HepG2 (cell line): ENCODE measurements around the gene HOXC11. TPM values are rescaled to one million over a fixed set of nuclear protein-coding genes. Genes with fewer than 3 reads are reported as not detected.

ENCODE experiments used
- ATAC-seq: fragments of 200-7000 bp; cut with Tn5 transposase; 3 replicates; pipeline ENCODE4 v1.9.1; 2020; ENCODE audit warnings: mild to moderate bottlenecking, moderate library complexity
- BruUV-seq: library from RNA; stranded (reverse); fragments of 400-500 nt; replicated peaks from 2 replicates; lab custom pipeline; 2021; lab: Mats Ljungman, UMichigan
- CTCF ChIA-PET: fragments of 300-600 bp; formaldehyde crosslinking; extraction: SDS; loops from one replicate; lab custom pipeline; 2021; ENCODE audit warnings: low total read pairs, inconsistent platforms, low intra/inter-chr PET ratio; lab: Yijun Ruan, JAX
- POLR2A ChIA-PET: fragments of 350-600 bp; sonication (Branson Sonifier 250); formaldehyde crosslinking; loops from one replicate; lab custom pipeline; 2020; ENCODE audit warnings: antibody characterized with exemption, inconsistent platforms; lab: Yijun Ruan, JAX
- DNase-seq: peaks from one replicate; pipeline ENCODE4 v3.0.0-alpha.2; 2015; ENCODE audit warnings: low spot score
- FAIRE-seq: peaks from 3 replicates; lab custom pipeline; 2011; peaks lifted over from hg19 to GRCh38; lab: Jason Lieb, UNC
- H2AFZ ChIP-seq: one replicate; pipeline ENCODE4 v1.6.1; 2011; ENCODE audit warnings: low read length, inconsistent platforms
- H3K27ac ChIP-seq: fragments of 300-600 bp; 3 replicates; pipeline ENCODE4 v1.8.0; 2011; ENCODE audit warnings: mixed run types, mild to moderate bottlenecking, mixed read lengths, low read length, inconsistent platforms; ENCODE audit not compliant: insufficient read depth; ENCODE audit errors: extremely low read length
- H3K27me3 ChIP-seq, 2 experiments: fragments of 200-600 bp in 1 of 2; 2 replicates in 1 of 2; 3 replicates in 1 of 2; pipeline versions ENCODE4 v1.6.0 to v1.8.0; 2011; ENCODE audit warnings: low read length in 2 of 2, mild to moderate bottlenecking in 2 of 2, moderate library complexity in 2 of 2, inconsistent platforms in 1 of 2; ENCODE audit not compliant: insufficient read depth in 2 of 2, control insufficient read depth in 1 of 2
- H3K36me3 ChIP-seq, 2 experiments: fragments of 200-600 bp in 1 of 2; replicated peaks in 1 of 2; 2 replicates in 1 of 2; 3 replicates in 1 of 2; pipeline versions ENCODE4 v1.5.1 to v1.8.0; 2011; ENCODE audit warnings: low read length in 2 of 2, inconsistent platforms in 1 of 2; ENCODE audit not compliant: insufficient read depth in 2 of 2, control insufficient read depth in 1 of 2
- H3K4me1 ChIP-seq: 2 replicates; pipeline ENCODE4 v1.5.1; 2012; ENCODE audit warnings: low read length, inconsistent platforms; ENCODE audit not compliant: insufficient read depth
- H3K4me2 ChIP-seq: 2 replicates; pipeline ENCODE4 v1.6.0; 2011; ENCODE audit warnings: low read depth, low read length, inconsistent platforms
- H3K4me3 ChIP-seq, 3 experiments: fragments of 200-600 bp in 1 of 3; sonication (generic), shearing (Covaris generic) in 1 of 3; replicated peaks in 1 of 3; 2 replicates each; pipeline ENCODE4 v1.5.1; 2011 to 2016; ENCODE audit warnings: low read length in 3 of 3, inconsistent platforms in 2 of 3, low read depth in 2 of 3, mild to moderate bottlenecking in 2 of 3, control low read depth in 1 of 3, mixed read lengths in 1 of 3; ENCODE audit not compliant: insufficient read depth in 1 of 3
- H3K79me2 ChIP-seq: one replicate; pipeline ENCODE4 v1.6.1; 2011; ENCODE audit warnings: low read length, inconsistent platforms; ENCODE audit not compliant: insufficient read depth
- H3K9ac ChIP-seq: 2 replicates; pipeline ENCODE4 v1.6.0; 2011; ENCODE audit warnings: mild to moderate bottlenecking, low read depth, low read length, inconsistent platforms; ENCODE audit not compliant: insufficient read depth
- H3K9me3 ChIP-seq: 2 replicates; pipeline ENCODE4 v1.5.1; 2012; ENCODE audit warnings: mild to moderate bottlenecking, low read length
- H4K20me1 ChIP-seq: 2 replicates; pipeline ENCODE4 v1.6.0; 2011; ENCODE audit warnings: inconsistent platforms, mild to moderate bottlenecking, low read length, moderate library complexity; ENCODE audit not compliant: insufficient read depth
- MIER2 ChIP-seq: IDR thresholded peaks from 2 replicates; pipeline ENCODE4 v1.6.1; 2016; ENCODE audit warnings: missing biosample characterization, missing genetic modification reagents
- NFIC ChIP-seq: IDR thresholded peaks from 2 replicates; pipeline ENCODE4 v1.6.1; 2012; ENCODE audit warnings: mild to moderate bottlenecking, low read length, inconsistent platforms
- RARG ChIP-seq: sonication (generic); formaldehyde crosslinking; IDR thresholded peaks from 2 replicates; pipeline ENCODE4 v1.4.0; 2020; ENCODE audit warnings: low read depth, mild to moderate bottlenecking, missing genetic modification reagents
- ZFP82 ChIP-seq: sonication (generic); formaldehyde crosslinking; IDR thresholded peaks from 2 replicates; pipeline ENCODE4 v1.5.1; 2020; ENCODE audit warnings: mild to moderate bottlenecking, missing genetic modification reagents, borderline replicate concordance
- ZNF274 ChIP-seq: sonication (generic); formaldehyde crosslinking; IDR thresholded peaks from 2 replicates; pipeline ENCODE4 v1.5.1; 2020; ENCODE audit warnings: mild to moderate bottlenecking, missing genetic modification reagents
- ZNF30 ChIP-seq: sonication (generic); formaldehyde crosslinking; IDR thresholded peaks from 2 replicates; pipeline ENCODE4 v1.5.0; 2020; ENCODE audit warnings: mild to moderate bottlenecking, missing genetic modification reagents
- ZNF761 ChIP-seq: sonication (generic); formaldehyde crosslinking; conservative IDR thresholded peaks from 2 replicates; pipeline ENCODE4 v1.4.0; 2020; ENCODE audit warnings: mild to moderate bottlenecking, missing genetic modification reagents
- ZSCAN25 ChIP-seq: sonication (generic); formaldehyde crosslinking; IDR thresholded peaks from 2 replicates; pipeline ENCODE4 v1.8.0; 2022; ENCODE audit warnings: mild to moderate bottlenecking, missing genetic modification reagents
- WGBS: methylation state at CpG from one replicate; pipeline ENCODE4 v1.1.6; 2017; ENCODE audit warnings: low lambda C conversion rate; 5-methylcytosine and 5-hydroxymethylcytosine counted together
- in situ Hi-C: cut with HindIII; loops from 2 replicates; pipeline ENCODE4 v1.10.0; 2017; ENCODE audit warnings: low pct_unique_long_range_greater_than_20kb; ENCODE audit not compliant: extremely low pct_ligation_motif_present
- intact Hi-C: fragments of 100-400 bp; cut with micrococcal nuclease; formaldehyde crosslinking; loops from one replicate; pipeline ENCODE4 v1.10.0; 2022; ENCODE audit not compliant: unreplicated experiment
- polyA plus RNA-seq, 8 experiments: library from polyadenylated mRNA; depleted of rRNA in 3 of 8; stranded (reverse) in 7 of 8; unstranded in 1 of 8; fragments of >200 nt; fragmentation: Illumina TruSeq in 4 of 8; extraction: Trizol in 4 of 8; gene quantifications; 2 replicates each; pipeline versions ENCODE4 v1.2.1 to v1.2.3, GENCODE V29; 2011 to 2016; ENCODE audit warnings: low read depth in 4 of 8, missing spikeins in 1 of 8, mixed read lengths in 1 of 8; ENCODE audit not compliant: insufficient read depth in 1 of 8
- total RNA-seq, 5 experiments: library from RNA; depleted of rRNA; stranded (reverse); fragments of >200 nt; fragmentation: Illumina TruSeq; extraction: Trizol; gene quantifications; 2 replicates each; pipeline ENCODE4 v1.2.3, GENCODE V29; 2016; ENCODE audit warnings: low read depth in 1 of 5
- TF ChIP-seq, protein P1 (sequence below): sonication (generic); formaldehyde crosslinking; IDR thresholded peaks from 2 replicates; pipeline ENCODE4 v1.8.1; 2023; ENCODE audit warnings: mild to moderate bottlenecking, missing genetic modification reagents, borderline replicate concordance
- TF ChIP-seq, protein P2 (sequence below): sonication (generic); formaldehyde crosslinking; IDR thresholded peaks from 2 replicates; pipeline ENCODE4 v1.5.1; 2020; ENCODE audit warnings: missing genetic modification reagents, mild to moderate bottlenecking, borderline replicate concordance
- TF ChIP-seq, protein P3 (sequence below): sonication (generic); formaldehyde crosslinking; IDR thresholded peaks from 2 replicates; pipeline ENCODE4 v1.5.1; 2020; ENCODE audit warnings: mild to moderate bottlenecking, missing genetic modification reagents, moderate library complexity
- TF ChIP-seq, protein P4 (sequence below): sonication (generic); formaldehyde crosslinking; IDR thresholded peaks from 2 replicates; pipeline ENCODE4 v1.4.0; 2020; ENCODE audit warnings: missing genetic modification reagents, borderline replicate concordance

HOXC11 gene
- total and polyA plus RNA-seq, 2 of the 13 experiments (the other 11 are each of a cell fraction or from before 2014, with no cell fraction given), result not detected

DNA sequence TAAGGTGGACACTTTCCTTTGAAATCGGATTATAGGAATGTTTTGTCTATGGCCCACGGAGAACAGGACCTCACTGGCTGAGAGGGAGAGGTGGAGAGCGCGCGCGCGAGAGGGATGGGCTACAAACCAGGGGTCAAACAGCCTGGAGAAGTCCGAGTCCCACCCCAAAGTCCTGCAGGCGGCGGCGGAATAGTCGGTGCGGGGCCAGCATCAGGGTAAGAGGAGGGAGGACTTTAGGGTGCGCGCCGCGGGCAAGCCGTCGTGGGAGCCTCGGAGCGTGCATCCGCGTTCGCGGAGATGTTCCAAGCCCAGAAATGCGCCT is 32.6 kb downstream of the HOXC11 start:
- Histone ChIP-seq H3K4me3 (peak overlapping the region in 1 of 3 experiments; percentile 42; a peak in 3 of 6 replicates), H3K4me1 (peaks cover 25% of the 10 kb centered on the region), H3K27me3 (peaks cover 29 to 91% of the 10 kb centered on the region in 2 experiments), H4K20me1 (no peaks in the 10 kb centered on the region), H3K9ac (no peak overlapping the region)
- no TSS peak for BruUV-seq
- in situ Hi-C loops, result no loop called here
- no peak for DNase-seq
- WGBS, result 14% methylated on average over 26 of the region's 26 CpGs
- POLR2A ChIA-PET, result interaction anchor here (0.7 to 1.4 kb wide), 3 partner anchors 189 to 275 kb away, joined by 3 read pairs; partner anchors contain the start of genes CBX5 and HNRNPA1
- TF ChIP-seq, protein P1, sequence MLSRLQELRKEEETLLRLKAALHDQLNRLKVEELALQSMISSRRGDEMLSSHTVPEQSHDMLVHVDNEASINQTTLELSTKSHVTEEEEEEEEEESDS (CRISPR knock-in tag), result no peak
- TF ChIP-seq RARG (CRISPR knock-in tag) (no peak), MIER2 (no peak), ZNF30 (CRISPR knock-in tag) (no peak), ZFP82 (no peak), ZNF761 (CRISPR knock-in tag) (no peak), NFIC (no peak), ZSCAN25 (no peak), ZNF274 (CRISPR knock-in tag) (no peak)
- TF ChIP-seq, protein P2, sequence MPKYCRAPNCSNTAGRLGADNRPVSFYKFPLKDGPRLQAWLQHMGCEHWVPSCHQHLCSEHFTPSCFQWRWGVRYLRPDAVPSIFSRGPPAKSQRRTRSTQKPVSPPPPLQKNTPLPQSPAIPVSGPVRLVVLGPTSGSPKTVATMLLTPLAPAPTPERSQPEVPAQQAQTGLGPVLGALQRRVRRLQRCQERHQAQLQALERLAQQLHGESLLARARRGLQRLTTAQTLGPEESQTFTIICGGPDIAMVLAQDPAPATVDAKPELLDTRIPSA (CRISPR knock-in tag), result no peak
- TF ChIP-seq, protein P3, sequence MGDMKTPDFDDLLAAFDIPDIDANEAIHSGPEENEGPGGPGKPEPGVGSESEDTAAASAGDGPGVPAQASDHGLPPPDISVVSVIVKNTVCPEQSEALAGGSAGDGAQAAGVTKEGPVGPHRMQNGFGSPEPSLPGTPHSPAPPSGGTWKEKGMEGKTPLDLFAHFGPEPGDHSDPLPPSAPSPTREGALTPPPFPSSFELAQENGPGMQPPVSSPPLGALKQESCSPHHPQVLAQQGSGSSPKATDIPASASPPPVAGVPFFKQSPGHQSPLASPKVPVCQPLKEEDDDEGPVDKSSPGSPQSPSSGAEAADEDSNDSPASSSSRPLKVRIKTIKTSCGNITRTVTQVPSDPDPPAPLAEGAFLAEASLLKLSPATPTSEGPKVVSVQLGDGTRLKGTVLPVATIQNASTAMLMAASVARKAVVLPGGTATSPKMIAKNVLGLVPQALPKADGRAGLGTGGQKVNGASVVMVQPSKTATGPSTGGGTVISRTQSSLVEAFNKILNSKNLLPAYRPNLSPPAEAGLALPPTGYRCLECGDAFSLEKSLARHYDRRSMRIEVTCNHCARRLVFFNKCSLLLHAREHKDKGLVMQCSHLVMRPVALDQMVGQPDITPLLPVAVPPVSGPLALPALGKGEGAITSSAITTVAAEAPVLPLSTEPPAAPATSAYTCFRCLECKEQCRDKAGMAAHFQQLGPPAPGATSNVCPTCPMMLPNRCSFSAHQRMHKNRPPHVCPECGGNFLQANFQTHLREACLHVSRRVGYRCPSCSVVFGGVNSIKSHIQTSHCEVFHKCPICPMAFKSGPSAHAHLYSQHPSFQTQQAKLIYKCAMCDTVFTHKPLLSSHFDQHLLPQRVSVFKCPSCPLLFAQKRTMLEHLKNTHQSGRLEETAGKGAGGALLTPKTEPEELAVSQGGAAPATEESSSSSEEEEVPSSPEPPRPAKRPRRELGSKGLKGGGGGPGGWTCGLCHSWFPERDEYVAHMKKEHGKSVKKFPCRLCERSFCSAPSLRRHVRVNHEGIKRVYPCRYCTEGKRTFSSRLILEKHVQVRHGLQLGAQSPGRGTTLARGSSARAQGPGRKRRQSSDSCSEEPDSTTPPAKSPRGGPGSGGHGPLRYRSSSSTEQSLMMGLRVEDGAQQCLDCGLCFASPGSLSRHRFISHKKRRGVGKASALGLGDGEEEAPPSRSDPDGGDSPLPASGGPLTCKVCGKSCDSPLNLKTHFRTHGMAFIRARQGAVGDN (CRISPR knock-in tag), result no peak; the same call in 1 of the 2 replicates
- TF ChIP-seq, protein P4, sequence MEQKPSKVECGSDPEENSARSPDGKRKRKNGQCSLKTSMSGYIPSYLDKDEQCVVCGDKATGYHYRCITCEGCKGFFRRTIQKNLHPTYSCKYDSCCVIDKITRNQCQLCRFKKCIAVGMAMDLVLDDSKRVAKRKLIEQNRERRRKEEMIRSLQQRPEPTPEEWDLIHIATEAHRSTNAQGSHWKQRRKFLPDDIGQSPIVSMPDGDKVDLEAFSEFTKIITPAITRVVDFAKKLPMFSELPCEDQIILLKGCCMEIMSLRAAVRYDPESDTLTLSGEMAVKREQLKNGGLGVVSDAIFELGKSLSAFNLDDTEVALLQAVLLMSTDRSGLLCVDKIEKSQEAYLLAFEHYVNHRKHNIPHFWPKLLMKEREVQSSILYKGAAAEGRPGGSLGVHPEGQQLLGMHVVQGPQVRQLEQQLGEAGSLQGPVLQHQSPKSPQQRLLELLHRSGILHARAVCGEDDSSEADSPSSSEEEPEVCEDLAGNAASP (CRISPR knock-in tag), result no peak
- TF ChIP-seq, all 625 proteins: peak for 0
- CTCF ChIA-PET, result interaction anchor here (1.1 to 3.3 kb wide), 6 partner anchors 16 to 210 kb away, joined by 3 to 48 read pairs (median 12); no protein-coding TSS in a partner anchor
- no peak for FAIRE-seq
- peak; percentile 19; the same call in 2 of the 3 replicates for ATAC-seq
- H3K27ac ChIP-seq, result no peak overlapping the region
- no peaks in the 10 kb centered on the region for H3K9me3 ChIP-seq
- H3K36me3 ChIP-seq, result no peaks in the 10 kb centered on the region
- no peaks in the 10 kb centered on the region for H3K79me2 ChIP-seq
- no peak overlapping the region for H2AFZ ChIP-seq
- peak overlapping the region; percentile 73 for H3K4me2 ChIP-seq
- intact Hi-C loops, result loop anchor here (10.0 kb wide), 1 partner anchor 359 kb away; the partner anchor contains the start of gene GPR84
